ENCODE data around the gene POLG2.

The POLG2 gene

GRCh38 chr17:64538508-64539130, 41.8 kb upstream of the POLG2 start:
- Histone ChIP-seq H3K27ac (ENCODE audit: low read depth, low read length) (no peak overlapping the region), H3K27me3 (ENCODE audit: control insufficient read depth, low read length) (no peaks in the 10 kb centered on the region), H3F3A (ENCODE audit: control insufficient read depth, insufficient read depth) (peaks cover 15% of the 10 kb centered on the region; the same call in 1 of the 2 replicates)

GRCh38 chr17:64537488-64537887, 40.6 kb upstream of the POLG2 start:
- TF ChIP-seq EZH2phosphoT487 (IDR thresholded peaks at IDR 0.05; ENCODE audit: borderline replicate concordance, low read length) (no peak), CTCF (IDR thresholded peaks at IDR 0.05; ENCODE audit: low read depth, low read length, poor library complexity, severe bottlenecking) (no peak)
- no peak overlapping the region for H3K4me2 ChIP-seq (ENCODE audit: low read length)
- H3K36me3 ChIP-seq (ENCODE audit: control insufficient read depth, low read length), result peaks cover 75% of the 10 kb centered on the region
- H3K27ac ChIP-seq (ENCODE audit: low read depth, low read length), result no peak overlapping the region
- no peaks in the 10 kb centered on the region for H3K9me3 ChIP-seq (ENCODE audit: control insufficient read depth, insufficient read depth, low read length)
- H4K20me1 ChIP-seq (ENCODE audit: control insufficient read depth, insufficient read depth, low read depth, low read length), result no peaks in the 10 kb centered on the region
- H3K9me2 ChIP-seq (replicated peaks; ENCODE audit: control insufficient read depth, low read length), result no peaks in the 10 kb centered on the region
- no peak overlapping the region for H3K4me3 ChIP-seq (ENCODE audit: low read length)
- H3K4me1 ChIP-seq (ENCODE audit: control insufficient read depth, low read length), result no peaks in the 10 kb centered on the region
- no peaks in the 10 kb centered on the region for H3K27me3 ChIP-seq (ENCODE audit: control insufficient read depth, low read length)
- peaks cover 12% of the 10 kb centered on the region; the same call in 1 of the 2 replicates for H3F3A ChIP-seq (ENCODE audit: control insufficient read depth, insufficient read depth)
- H3K79me2 ChIP-seq (ENCODE audit: control insufficient read depth, low read length), result no peaks in the 10 kb centered on the region

More at GRCh38 chr17:64538508-64539130, 41.8 kb upstream of the POLG2 start:
- H3K9me2 ChIP-seq (replicated peaks; ENCODE audit: control insufficient read depth, low read length), result no peaks in the 10 kb centered on the region
- no peaks in the 10 kb centered on the region for H4K20me1 ChIP-seq (ENCODE audit: control insufficient read depth, insufficient read depth, low read depth, low read length)
- H3K4me2 ChIP-seq (ENCODE audit: low read length), result no peak overlapping the region
- no peaks in the 10 kb centered on the region for H3K4me1 ChIP-seq (ENCODE audit: control insufficient read depth, low read length)
- H3K36me3 ChIP-seq (ENCODE audit: control insufficient read depth, low read length), result peaks cover 68% of the 10 kb centered on the region
- TF ChIP-seq EZH2phosphoT487 (IDR thresholded peaks at IDR 0.05; ENCODE audit: borderline replicate concordance, low read length) (no peak), CTCF (IDR thresholded peaks at IDR 0.05; ENCODE audit: low read depth, low read length, poor library complexity, severe bottlenecking) (no peak)
- H3K9me3 ChIP-seq (ENCODE audit: control insufficient read depth, insufficient read depth, low read length), result no peaks in the 10 kb centered on the region
- H3K4me3 ChIP-seq (ENCODE audit: low read length), result no peak overlapping the region
- no peaks in the 10 kb centered on the region for H3K79me2 ChIP-seq (ENCODE audit: control insufficient read depth, low read length)

- H3K9me3 ChIP-seq (ENCODE audit: control insufficient read depth, insufficient read depth, low read length), result no peaks in the 10 kb centered on the region
- no peaks in the 10 kb centered on the region for H3K9me2 ChIP-seq (replicated peaks; ENCODE audit: control insufficient read depth, low read length)
- no peak overlapping the region for H3K4me2 ChIP-seq (ENCODE audit: low read length)
- H3K27me3 ChIP-seq (ENCODE audit: control insufficient read depth, low read length), result no peaks in the 10 kb centered on the region
- H3K36me3 ChIP-seq (ENCODE audit: control insufficient read depth, low read length), result peaks cover 80% of the 10 kb centered on the region
- H3K79me2 ChIP-seq (ENCODE audit: control insufficient read depth, low read length), result no peaks in the 10 kb centered on the region
- H3F3A ChIP-seq (ENCODE audit: control insufficient read depth, insufficient read depth), result peaks cover 12% of the 10 kb centered on the region; the same call in 1 of the 2 replicates
- TF ChIP-seq EZH2phosphoT487 (IDR thresholded peaks at IDR 0.05; ENCODE audit: borderline replicate concordance, low read length), result no peak
- no peak for TF ChIP-seq CTCF (IDR thresholded peaks at IDR 0.05; ENCODE audit: low read depth, low read length, poor library complexity, severe bottlenecking)
- H4K20me1 ChIP-seq (ENCODE audit: control insufficient read depth, insufficient read depth, low read depth, low read length), result no peaks in the 10 kb centered on the region
- no peak overlapping the region for H3K4me3 ChIP-seq (ENCODE audit: low read length)
- H3K27ac ChIP-seq (ENCODE audit: low read depth, low read length), result no peak overlapping the region
- H3K4me1 ChIP-seq (ENCODE audit: control insufficient read depth, low read length), result no peaks in the 10 kb centered on the region
Measured at GRCh38 chr17:64536913-64537312, 40.1 kb upstream of the POLG2 start.

All from DOHH2 (cell line).